SK-N-SH treated with all-trans-retinoic acid at 6 μM for 48 hours (cell line): ENCODE measurements around the gene RASGEF1B.

Source experiments
- ATAC-seq: fragments of 200-7000 bp; cut with Tn5 transposase; 3 replicates; pipeline ENCODE4 v1.9.1; 2020; ENCODE audit warnings: mild to moderate bottlenecking, moderate library complexity
- ARNTL ChIP-seq: fragments of 450-650 bp; formaldehyde crosslinking; IDR thresholded peaks from 2 replicates; pipeline ENCODE4 v1.5.0; 2020; ENCODE audit warnings: low read depth, mild to moderate bottlenecking, moderate library complexity, borderline replicate concordance
- BACH2 ChIP-seq: fragments of 250-450 bp; sonication (Bioruptor Pico); IDR thresholded peaks from 2 replicates; pipeline ENCODE4 v1.9.0; 2021; ENCODE audit warnings: mild to moderate bottlenecking, borderline replicate concordance
- CREB5 ChIP-seq: fragments of 250-450 bp; sonication (Bioruptor Pico); IDR thresholded peaks from 2 replicates; pipeline ENCODE4 v1.5.1; 2020; ENCODE audit warnings: low read depth, mild to moderate bottlenecking, moderate library complexity
- CSDC2 ChIP-seq: fragments of 250-450 bp; sonication (Bioruptor Pico); IDR thresholded peaks from 2 replicates; pipeline ENCODE4 v1.5.0; 2020; ENCODE audit warnings: mild to moderate bottlenecking, moderate library complexity
- CSRNP3 ChIP-seq: fragments of 250-450 bp; sonication (Bioruptor Pico); IDR thresholded peaks from 2 replicates; pipeline ENCODE4 v1.5.1; 2021; ENCODE audit warnings: mild to moderate bottlenecking, moderate library complexity
- ESRRG ChIP-seq: fragments of 250-450 bp; sonication (Bioruptor Pico); IDR thresholded peaks from 2 replicates; pipeline ENCODE4 v1.6.1; 2021; ENCODE audit warnings: mild to moderate bottlenecking
- GLIS3 ChIP-seq: fragments of 250-450 bp; sonication (Bioruptor Pico); IDR thresholded peaks from 2 replicates; pipeline ENCODE4 v1.5.0; 2020; ENCODE audit warnings: mild to moderate bottlenecking, moderate library complexity
- ISL1 ChIP-seq: fragments of 250-450 bp; sonication (Bioruptor Pico); IDR thresholded peaks from 2 replicates; pipeline ENCODE4 v2.1.2; 2022; ENCODE audit warnings: mild to moderate bottlenecking, moderate library complexity
- OSR1 ChIP-seq: fragments of 250-450 bp; sonication (Bioruptor Pico); IDR thresholded peaks from 2 replicates; pipeline ENCODE4 v1.8.0; 2022; ENCODE audit warnings: moderate library complexity, mild to moderate bottlenecking, inconsistent platforms
- PATZ1 ChIP-seq: fragments of 250-450 bp; sonication (Bioruptor Pico); IDR thresholded peaks from 2 replicates; pipeline ENCODE4 v1.8.0; 2020; ENCODE audit warnings: mild to moderate bottlenecking, moderate library complexity, borderline replicate concordance
- POU6F1 ChIP-seq: fragments of 250-450 bp; sonication (Bioruptor Pico); IDR thresholded peaks from 2 replicates; pipeline ENCODE4 v1.8.0; 2021; ENCODE audit warnings: low read depth, mild to moderate bottlenecking, moderate library complexity, borderline replicate concordance
- RARB ChIP-seq: fragments of 250-450 bp; sonication (Bioruptor Pico); IDR thresholded peaks from 2 replicates; pipeline ENCODE4 v1.8.0; 2021; ENCODE audit warnings: mild to moderate bottlenecking, moderate library complexity
- SNAI2 ChIP-seq: fragments of 250-450 bp; sonication (Bioruptor Pico); IDR thresholded peaks from 2 replicates; pipeline ENCODE4 v1.5.0; 2020; ENCODE audit warnings: mild to moderate bottlenecking, moderate library complexity
- TCF4 ChIP-seq: fragments of 250-450 bp; sonication (Bioruptor Pico); IDR thresholded peaks from 2 replicates; pipeline ENCODE4 v1.8.0; 2021; ENCODE audit warnings: mild to moderate bottlenecking, moderate library complexity, borderline replicate concordance
- TOX ChIP-seq: fragments of 250-450 bp; sonication (Bioruptor Pico); IDR thresholded peaks from 2 replicates; pipeline ENCODE4 v1.8.0; 2021; ENCODE audit warnings: mild to moderate bottlenecking, moderate library complexity, borderline replicate concordance
- TSHZ2 ChIP-seq: fragments of 250-450 bp; sonication (Bioruptor Pico); IDR thresholded peaks from 2 replicates; pipeline ENCODE4 v1.5.0; 2020; ENCODE audit warnings: mild to moderate bottlenecking, moderate library complexity
- ZC3H10 ChIP-seq: fragments of 250-450 bp; sonication (Bioruptor Pico); IDR thresholded peaks from 2 replicates; pipeline ENCODE4 v1.5.1; 2021; ENCODE audit warnings: mild to moderate bottlenecking, moderate library complexity
- ZFP3 ChIP-seq: fragments of 250-450 bp; sonication (Bioruptor Pico); IDR thresholded peaks from 2 replicates; pipeline ENCODE4 v1.5.0; 2020; ENCODE audit warnings: mild to moderate bottlenecking, moderate library complexity
- ZFP30 ChIP-seq: fragments of 450-650 bp; formaldehyde crosslinking; IDR thresholded peaks from 2 replicates; pipeline ENCODE4 v1.5.0; 2022; ENCODE audit warnings: mild to moderate bottlenecking, moderate library complexity
- ZNF70 ChIP-seq: fragments of 450-650 bp; formaldehyde crosslinking; IDR thresholded peaks from 2 replicates; pipeline ENCODE4 v1.5.0; 2020; ENCODE audit warnings: mild to moderate bottlenecking, moderate library complexity

RASGEF1B gene

GRCh38 chr4:81498551-81499099 is 26.9 kb upstream of the RASGEF1B start:
- no peak for ATAC-seq
- TF ChIP-seq CREB5 (CRISPR knock-in tag) = no peak
- no peak for TF ChIP-seq TOX (CRISPR knock-in tag)
- no peak for TF ChIP-seq BACH2 (CRISPR knock-in tag)
- no peak for TF ChIP-seq POU6F1 (CRISPR knock-in tag)
- TF ChIP-seq CSRNP3 (CRISPR knock-in tag) = no peak
- no peak for TF ChIP-seq CSDC2 (CRISPR knock-in tag)
- TF ChIP-seq PATZ1 (CRISPR knock-in tag) = no peak
- no peak for TF ChIP-seq ZNF70 (CRISPR knock-in tag)
- no peak for TF ChIP-seq RARB (CRISPR knock-in tag)
- TF ChIP-seq SNAI2 (CRISPR knock-in tag) = no peak
- no peak for TF ChIP-seq ZFP3
- no peak for TF ChIP-seq ARNTL (CRISPR knock-in tag)
- TF ChIP-seq ESRRG (CRISPR knock-in tag) = no peak
- TF ChIP-seq OSR1 = no peak
- no peak for TF ChIP-seq ZC3H10 (CRISPR knock-in tag)
- TF ChIP-seq TSHZ2 (CRISPR knock-in tag) = no peak
- TF ChIP-seq ISL1 = no peak
- TF ChIP-seq ZFP30 (CRISPR knock-in tag) = no peak

GRCh38 chr4:81498046-81498445 is 26.3 kb upstream of the RASGEF1B start:
- TF ChIP-seq ZFP3 (no peak), ZFP30 (CRISPR knock-in tag) (no peak), BACH2 (CRISPR knock-in tag) (no peak), GLIS3 (CRISPR knock-in tag) (no peak), ZC3H10 (CRISPR knock-in tag) (no peak), CSRNP3 (CRISPR knock-in tag) (no peak), CSDC2 (CRISPR knock-in tag) (no peak), TSHZ2 (CRISPR knock-in tag) (no peak), TCF4 (CRISPR knock-in tag) (no peak), ZNF70 (CRISPR knock-in tag) (no peak), CREB5 (CRISPR knock-in tag) (no peak)
- no peak for ATAC-seq
